GM19351 (cell line): Measurements from ENCODE around the gene ZFP64.
"Not testable (repeated sequence)": the region's sequence is repeated elsewhere in the genome, so short reads cannot be mapped to it uniquely, and the experiment has no call there.

Experiments
- ATAC-seq: cut with Tn5 transposase; IDR thresholded peaks from one replicate; pipeline ENCODE4 v1.9.1; 2021; ENCODE audit warnings: mild to moderate bottlenecking, moderate library complexity; ENCODE audit not compliant: unreplicated experiment

Gene ZFP64

GRCh38 chr20:52191132-52191915 lies at the start of gene ZFP64:
Gene ZFP64, minus strand, starts transcription at chr20:52191779. Its CDS starts 143 bp downstream, at chr20:52191636.
- ATAC-seq = peak; percentile 66

GRCh38 chr20:52240802-52241201 lies 49.2 kb upstream of the ZFP64 start:
- ATAC-seq = no peak

- no peak for ATAC-seq
Observed at GRCh38 chr20:52239102-52239501, 47.5 kb upstream of the ZFP64 start.

DNA sequence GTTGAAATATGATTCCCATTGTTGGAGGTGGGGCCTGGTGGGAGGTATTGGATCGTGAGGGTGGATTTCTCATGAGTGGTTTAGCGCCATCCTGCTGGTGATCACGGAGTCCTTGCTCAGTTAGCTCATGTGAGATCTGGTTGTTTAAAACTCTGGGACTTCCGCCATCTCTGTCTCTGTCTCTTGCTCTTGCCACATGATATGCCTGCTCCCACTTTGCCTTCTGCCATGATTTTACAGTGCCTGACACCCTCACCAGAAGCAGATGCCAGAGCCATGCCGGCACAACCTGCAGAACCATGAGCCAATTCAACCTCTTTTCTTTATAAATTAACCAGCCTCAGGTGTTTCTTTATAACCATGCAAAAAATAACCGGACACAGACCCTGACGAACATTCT lies 44.7 kb upstream of the ZFP64 start:
- no peak for ATAC-seq

GRCh38 chr20:52235129-52235528 lies 43.5 kb upstream of the ZFP64 start:
- no peak for ATAC-seq

DNA sequence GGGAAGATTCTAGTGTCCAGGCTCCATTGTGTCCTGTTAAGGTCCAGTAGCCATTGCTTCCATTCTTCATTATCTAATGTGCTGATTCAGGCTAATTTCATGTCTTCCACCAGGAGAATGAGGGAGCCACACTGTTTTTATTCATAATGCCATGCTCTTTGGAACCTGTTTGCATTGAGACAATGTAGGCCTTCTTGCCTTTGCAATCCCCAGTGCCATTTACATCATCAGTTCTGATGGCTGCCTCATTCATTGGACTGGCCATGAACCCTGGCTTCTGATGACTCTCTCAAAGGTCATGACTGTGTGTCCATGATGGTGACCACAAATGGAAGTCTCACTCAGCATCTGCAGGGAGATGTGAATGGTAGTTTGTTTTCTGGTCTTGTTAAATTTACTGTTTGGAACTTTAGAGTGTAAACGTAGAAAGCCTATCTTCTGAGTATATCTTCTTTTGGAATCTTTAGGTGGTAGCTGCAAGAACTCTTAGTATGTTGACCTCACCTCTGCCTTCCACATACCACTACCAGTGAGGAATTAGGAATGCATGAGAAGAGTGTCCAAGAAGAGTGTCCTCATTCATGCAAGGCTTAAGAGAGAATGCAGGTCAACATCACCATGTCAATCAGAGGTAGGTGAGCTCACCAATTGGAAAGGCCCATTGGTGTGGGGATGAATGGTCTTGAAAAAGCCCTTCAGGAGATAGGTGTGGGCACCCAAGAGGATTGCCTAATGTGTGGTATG lies 42.9 kb upstream of the ZFP64 start:
- no peak for ATAC-seq

- no peak for ATAC-seq
Observed at GRCh38 chr20:52231230-52231746, 39.7 kb upstream of the ZFP64 start.

GRCh38 chr20:52230409-52230808 lies 38.8 kb upstream of the ZFP64 start:
- no peak for ATAC-seq

DNA sequence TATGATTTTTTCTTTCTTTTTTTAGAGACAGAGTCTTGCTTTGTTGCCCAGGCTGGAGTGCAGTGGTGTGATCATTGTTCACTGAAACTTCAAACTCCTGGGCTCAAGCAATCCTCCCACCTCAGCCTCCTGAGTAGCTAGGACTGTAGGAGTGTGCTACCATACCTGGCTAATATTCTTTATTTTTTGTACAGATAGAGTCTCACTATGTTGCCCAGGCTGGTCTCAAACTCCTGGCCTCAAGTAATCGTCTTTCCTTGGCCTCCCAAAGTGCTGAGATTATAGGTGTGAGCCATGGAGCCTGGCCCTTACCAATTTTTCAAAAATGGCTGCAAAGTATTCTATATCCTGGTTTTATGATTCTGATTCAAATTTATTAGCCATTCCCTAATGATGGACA lies 37.8 kb upstream of the ZFP64 start:
- not testable (repeated sequence) for ATAC-seq

- ATAC-seq = no peak
Observed at GRCh38 chr20:52226370-52226769, 34.8 kb upstream of the ZFP64 start.

DNA sequence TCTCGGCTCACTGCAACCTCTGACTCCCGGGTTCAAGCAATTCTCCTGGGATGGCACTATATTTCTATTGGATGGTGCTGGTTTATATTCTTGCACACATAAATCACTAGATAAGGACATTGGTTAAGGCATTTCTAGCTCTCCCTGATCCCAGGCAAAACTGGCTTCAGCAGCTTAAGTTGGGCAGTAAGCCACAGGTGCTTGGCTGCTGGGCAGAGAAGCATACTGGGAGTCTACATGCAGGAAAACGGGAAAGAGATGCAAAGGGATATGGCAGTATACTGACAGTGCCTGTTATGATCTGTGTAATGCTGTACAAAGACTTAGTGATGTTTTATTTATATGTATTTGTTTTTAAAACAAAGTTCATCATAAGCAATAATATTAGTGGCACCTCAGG lies 33.3 kb upstream of the ZFP64 start:
- ATAC-seq = no peak

DNA sequence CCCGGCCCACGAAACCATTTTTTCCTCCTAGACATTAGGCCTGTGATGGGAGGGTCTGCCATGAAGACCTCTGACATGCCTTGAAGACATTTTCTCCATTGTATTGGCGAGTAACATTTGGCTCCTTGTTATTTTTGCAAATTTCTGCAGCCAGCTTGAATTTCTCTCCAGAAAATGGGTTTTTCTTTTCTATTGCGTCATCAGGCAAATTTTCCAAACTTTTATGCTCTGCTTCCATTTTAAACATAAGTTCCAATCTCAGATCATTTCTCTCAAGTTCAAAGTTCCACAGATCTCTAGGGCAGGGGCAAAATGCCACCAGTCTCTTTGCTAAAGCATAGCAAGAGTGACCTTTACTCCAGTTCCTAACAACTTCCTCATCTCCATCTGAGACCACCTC lies 29.8 kb upstream of the ZFP64 start:
- not testable (repeated sequence) for ATAC-seq

- ATAC-seq = not testable (repeated sequence)
Observed at GRCh38 chr20:52220891-52221290, 29.3 kb upstream of the ZFP64 start.

- ATAC-seq = no peak
Observed at GRCh38 chr20:52219441-52219840, 27.9 kb upstream of the ZFP64 start.

DNA sequence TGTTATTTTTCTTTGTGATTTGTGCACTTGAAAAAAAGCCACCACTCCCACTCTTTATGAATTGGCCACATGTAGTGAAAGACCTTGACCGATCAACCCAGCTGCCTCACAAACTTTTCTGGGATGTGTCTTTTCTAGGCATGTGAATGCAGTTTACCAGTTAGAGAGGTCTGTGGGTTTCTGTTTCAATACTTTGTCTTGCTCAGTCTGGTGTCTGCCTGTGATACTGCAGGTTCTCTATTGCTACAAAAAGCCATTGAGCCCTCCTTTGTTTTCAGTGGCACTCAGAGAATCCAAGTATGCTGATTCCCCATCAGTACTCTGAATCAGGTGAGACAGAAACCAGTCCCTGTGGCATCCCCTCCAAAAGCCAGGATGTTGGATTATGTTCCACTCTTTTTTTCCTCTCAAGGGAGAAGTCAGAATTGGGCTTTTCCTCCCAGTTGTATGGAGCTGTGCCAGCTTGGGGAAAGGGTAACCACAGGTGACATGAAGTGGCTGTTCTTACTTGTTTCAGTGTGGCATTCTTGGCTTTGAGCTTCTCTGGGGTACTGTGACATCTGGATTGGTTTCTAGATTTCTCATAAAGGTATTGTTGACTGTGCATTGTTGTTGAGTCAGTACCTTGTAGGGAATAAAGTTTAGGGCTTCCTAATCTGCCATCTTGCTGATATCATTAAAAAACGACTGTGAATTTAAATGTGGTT lies 26.3 kb upstream of the ZFP64 start:
- ATAC-seq = no peak

- ATAC-seq = no peak
Observed at GRCh38 chr20:52213995-52214394, 22.4 kb upstream of the ZFP64 start.

GRCh38 chr20:52212943-52213342 lies 21.4 kb upstream of the ZFP64 start:
- ATAC-seq = no peak

GRCh38 chr20:52210037-52210990 lies 18.7 kb upstream of the ZFP64 start:
- ATAC-seq = no peak

DNA sequence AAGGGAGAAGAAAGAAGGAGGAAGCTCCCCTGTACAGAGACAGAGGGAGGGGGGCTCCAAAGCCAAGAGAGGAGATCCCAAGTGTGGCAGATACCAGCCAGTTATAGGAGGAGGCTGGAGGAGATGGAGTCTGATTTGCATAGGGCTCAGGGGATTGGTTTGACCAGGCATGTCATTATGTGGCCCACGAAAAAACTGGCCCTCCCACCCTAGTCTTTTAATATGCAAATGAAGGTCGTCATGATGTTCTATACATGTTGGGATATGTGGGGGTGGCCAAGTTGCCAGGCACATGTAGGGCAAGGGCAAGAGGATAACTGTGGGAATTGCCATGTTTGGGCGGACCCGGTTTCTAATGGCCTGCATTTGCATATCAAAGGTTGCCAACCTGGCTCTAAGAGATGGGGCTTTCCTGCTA lies 17.6 kb upstream of the ZFP64 start:
- no peak for ATAC-seq
